Measurements from ENCODE around the gene GTF2H2C. TPM values are rescaled to one million over a fixed set of nuclear protein-coding genes. Genes with fewer than 3 reads are reported as not detected.
"Not testable (repeated sequence)": the region's sequence is repeated elsewhere in the genome, so short reads cannot be mapped to it uniquely, and the experiment has no call there.

The GTF2H2C gene
- total RNA-seq, 1 experiment from 2014 or later: 46.3 TPM

DNA sequence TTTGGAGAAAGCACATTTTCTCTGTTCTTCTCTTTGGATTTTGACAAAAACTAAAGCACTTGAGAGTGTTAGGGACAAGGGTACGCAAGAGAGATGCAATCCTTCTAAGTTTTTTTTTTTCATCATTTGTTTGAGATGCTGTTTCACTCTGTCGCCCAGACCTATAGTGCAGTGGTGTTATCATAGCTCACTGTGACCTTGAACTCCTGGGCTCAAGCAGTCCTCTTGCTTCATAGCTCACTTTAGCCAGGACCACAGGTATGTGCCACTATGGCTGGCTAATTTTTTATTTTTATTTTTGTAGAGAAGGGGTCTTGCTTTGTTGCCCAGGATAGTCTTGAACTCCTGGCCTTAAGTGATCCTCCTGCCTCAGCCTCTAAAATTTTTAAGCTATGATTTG is 21.3 kb upstream of the GTF2H2C start:
- in situ Hi-C loops (cut with HindIII; ENCODE audit: low pct_unique_long_range_greater_than_20kb, low sequenced_read_pairs); POLR2A ChIA-PET; DNase-seq (ENCODE audit: low read depth, low spot score): not testable (repeated sequence)

DNA sequence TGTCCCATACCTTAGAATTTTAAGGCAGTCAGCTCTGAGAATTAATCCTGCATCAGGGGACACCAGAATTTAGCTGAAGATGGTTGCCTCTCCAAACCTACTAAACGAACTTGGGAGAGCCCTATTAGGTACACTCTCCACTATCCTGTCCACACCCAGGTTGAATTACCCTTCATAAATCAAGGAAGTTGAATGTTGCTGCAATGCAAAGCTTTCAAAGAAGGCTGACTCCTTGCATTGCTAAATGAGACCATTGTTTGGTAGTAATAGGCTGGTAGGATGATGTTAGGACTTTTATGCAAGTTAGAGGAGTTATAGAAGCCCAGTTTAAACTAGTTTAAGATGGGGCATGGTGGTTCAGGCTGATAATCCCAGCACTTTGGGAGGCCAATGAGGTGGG is 18.6 kb upstream of the GTF2H2C start:
- POLR2A ChIA-PET; BruUV-seq (replicated peaks); DNase-seq (ENCODE audit: low read depth, low spot score); intact Hi-C loops (cut with micrococcal nuclease; ENCODE audit: unreplicated experiment); H3K27me3 ChIP-seq (ENCODE audit: control insufficient read depth, insufficient read depth, low read length); CTCF ChIA-PET; H3K27ac ChIP-seq (ENCODE audit: low read length); in situ Hi-C loops (cut with HindIII; ENCODE audit: low pct_unique_long_range_greater_than_20kb, low sequenced_read_pairs); H3K36me3 ChIP-seq (ENCODE audit: control insufficient read depth, insufficient read depth, low read length); H3K9me3 ChIP-seq (ENCODE audit: control insufficient read depth, insufficient read depth, low read depth, low read length); ATAC-seq; H3K4me3 ChIP-seq (ENCODE audit: low read depth in 2 of 2, low read length in 2 of 2); H3K4me1 ChIP-seq (ENCODE audit: control insufficient read depth, insufficient read depth, low read length): not testable (repeated sequence)

More for the DNA sequence above, 21.3 kb upstream of the GTF2H2C start:
- H3K4me1 ChIP-seq (ENCODE audit: control insufficient read depth, insufficient read depth, low read length); H3K27me3 ChIP-seq (ENCODE audit: control insufficient read depth, insufficient read depth, low read length); ATAC-seq; BruUV-seq (replicated peaks); intact Hi-C loops (cut with micrococcal nuclease; ENCODE audit: unreplicated experiment); H3K36me3 ChIP-seq (ENCODE audit: control insufficient read depth, insufficient read depth, low read length); H3K4me3 ChIP-seq (ENCODE audit: low read depth in 2 of 2, low read length in 2 of 2); H3K27ac ChIP-seq (ENCODE audit: low read length); CTCF ChIA-PET; H3K9me3 ChIP-seq (ENCODE audit: control insufficient read depth, insufficient read depth, low read depth, low read length): not testable (repeated sequence)

DNA sequence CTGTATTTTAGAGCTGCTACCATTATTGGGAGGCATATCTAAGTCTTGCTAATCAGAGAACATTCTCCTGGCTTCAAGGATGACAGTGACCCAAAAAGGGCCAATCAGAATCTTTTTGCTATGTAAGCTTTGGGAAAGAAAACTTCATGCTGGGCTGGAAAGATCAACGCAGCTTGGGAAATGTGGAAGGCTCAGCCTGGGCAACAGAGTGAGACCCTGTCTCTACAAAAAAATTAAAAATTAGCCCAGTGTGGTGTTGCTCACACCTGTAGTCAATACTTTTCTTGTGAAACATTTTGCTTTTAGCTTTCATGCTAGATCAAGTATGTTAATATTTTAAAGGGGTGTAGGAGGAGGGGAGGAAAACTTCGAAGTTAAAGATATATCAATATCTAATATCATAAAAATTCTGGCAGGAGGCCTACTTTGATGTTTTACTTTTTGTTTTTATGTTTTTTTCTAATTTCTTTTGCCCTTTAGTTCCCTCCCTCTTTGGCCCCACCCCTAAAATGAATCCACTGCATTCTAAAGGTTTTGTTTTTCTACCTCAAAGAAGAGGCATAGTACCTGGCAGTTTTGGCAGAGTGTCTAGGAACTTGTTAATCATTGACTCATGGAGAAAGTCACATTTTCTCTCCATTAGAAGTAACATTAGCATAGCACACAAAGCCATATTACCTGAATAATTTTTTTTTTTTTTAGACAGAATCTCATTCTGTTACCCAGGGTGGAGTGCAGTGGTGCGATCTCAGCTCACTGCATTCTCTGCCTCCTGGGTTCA is 17.0 kb upstream of the GTF2H2C start:
- POLR2A ChIA-PET; intact Hi-C loops (cut with micrococcal nuclease; ENCODE audit: unreplicated experiment); in situ Hi-C loops (cut with HindIII; ENCODE audit: low pct_unique_long_range_greater_than_20kb, low sequenced_read_pairs); H3K4me3 ChIP-seq (ENCODE audit: low read depth in 2 of 2, low read length in 2 of 2); H3K27me3 ChIP-seq (ENCODE audit: control insufficient read depth, insufficient read depth, low read length); H3K36me3 ChIP-seq (ENCODE audit: control insufficient read depth, insufficient read depth, low read length); H3K9me3 ChIP-seq (ENCODE audit: control insufficient read depth, insufficient read depth, low read depth, low read length); ATAC-seq; CTCF ChIA-PET; DNase-seq (ENCODE audit: low read depth, low spot score); H3K27ac ChIP-seq (ENCODE audit: low read length); BruUV-seq (replicated peaks); H3K4me1 ChIP-seq (ENCODE audit: control insufficient read depth, insufficient read depth, low read length): not testable (repeated sequence)

DNA sequence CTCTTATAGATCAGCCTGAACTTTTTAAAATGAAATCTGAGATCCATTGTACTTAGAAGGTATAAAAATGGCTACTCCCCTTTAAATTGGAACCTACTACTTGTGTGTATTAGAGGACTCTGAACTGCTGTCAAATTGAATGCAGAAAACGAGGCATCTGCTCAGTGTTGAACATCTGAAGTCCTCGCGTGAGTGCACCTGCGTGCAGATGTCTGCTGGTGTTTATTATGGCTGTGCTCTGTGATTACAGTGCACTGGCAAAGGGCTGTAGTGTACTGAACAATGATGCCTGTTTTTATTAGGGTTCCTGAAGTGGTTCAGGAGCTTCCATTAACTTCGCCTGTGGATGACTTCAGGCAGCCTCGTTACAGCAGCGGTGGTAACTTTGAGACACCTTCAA is 15.4 kb upstream of the GTF2H2C start:
- ATAC-seq; H3K36me3 ChIP-seq (ENCODE audit: control insufficient read depth, insufficient read depth, low read length); intact Hi-C loops (cut with micrococcal nuclease; ENCODE audit: unreplicated experiment); H3K4me1 ChIP-seq (ENCODE audit: control insufficient read depth, insufficient read depth, low read length); DNase-seq (ENCODE audit: low read depth, low spot score); H3K27me3 ChIP-seq (ENCODE audit: control insufficient read depth, insufficient read depth, low read length); BruUV-seq (replicated peaks); CTCF ChIA-PET; POLR2A ChIA-PET; H3K4me3 ChIP-seq (ENCODE audit: low read depth in 2 of 2, low read length in 2 of 2); in situ Hi-C loops (cut with HindIII; ENCODE audit: low pct_unique_long_range_greater_than_20kb, low sequenced_read_pairs); H3K9me3 ChIP-seq (ENCODE audit: control insufficient read depth, insufficient read depth, low read depth, low read length); H3K27ac ChIP-seq (ENCODE audit: low read length): not testable (repeated sequence)

DNA sequence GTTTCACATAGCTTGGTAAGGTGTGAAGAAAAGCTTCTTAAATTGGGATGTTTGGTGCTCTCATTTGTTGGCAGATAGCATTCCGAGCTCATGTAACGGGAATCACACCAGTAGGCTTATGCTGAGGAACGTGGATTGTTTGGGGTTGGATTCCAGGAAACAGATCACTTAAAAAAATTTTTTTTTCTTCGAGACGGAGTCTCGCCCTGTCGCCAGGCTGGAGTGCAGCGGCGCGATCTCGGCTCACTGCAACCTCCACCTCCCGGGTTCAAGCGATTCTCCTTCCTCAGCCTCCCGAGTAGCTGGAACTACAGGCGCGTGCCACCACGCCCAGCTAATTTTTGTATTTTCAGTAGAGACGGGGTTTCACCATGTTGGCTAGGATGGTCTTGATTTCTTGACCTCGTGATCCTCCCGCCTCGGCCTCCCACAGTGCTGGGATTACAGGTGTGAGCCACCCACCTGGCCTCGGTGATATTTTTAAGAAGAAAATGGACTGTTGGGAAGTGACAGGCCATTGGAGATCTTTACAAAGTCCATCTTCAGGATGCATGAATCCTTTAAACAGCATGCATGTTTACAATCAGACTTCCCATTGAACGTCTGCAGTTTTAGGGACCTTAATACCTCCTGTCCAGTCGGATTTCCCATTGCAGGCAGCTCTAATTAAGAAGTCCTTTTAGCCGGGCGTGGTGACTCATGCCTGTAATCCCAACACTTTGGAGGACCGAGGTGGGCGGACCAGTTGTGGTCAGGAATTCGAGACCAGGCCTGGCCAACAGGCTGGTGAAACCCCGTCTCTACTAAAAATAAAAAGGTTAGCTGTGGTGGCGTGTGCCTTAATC is 818 bp downstream of the GTF2H2C start:
- H3K9me3 ChIP-seq (ENCODE audit: control insufficient read depth, insufficient read depth, low read depth, low read length); intact Hi-C loops (cut with micrococcal nuclease; ENCODE audit: unreplicated experiment); H3K4me1 ChIP-seq (ENCODE audit: control insufficient read depth, insufficient read depth, low read length); in situ Hi-C loops (cut with HindIII; ENCODE audit: low pct_unique_long_range_greater_than_20kb, low sequenced_read_pairs); H3K27me3 ChIP-seq (ENCODE audit: control insufficient read depth, insufficient read depth, low read length); DNase-seq (ENCODE audit: low read depth, low spot score); BruUV-seq (replicated peaks); H3K36me3 ChIP-seq (ENCODE audit: control insufficient read depth, insufficient read depth, low read length); POLR2A ChIA-PET; CTCF ChIA-PET: not testable (repeated sequence)
- ATAC-seq: peak; percentile 7; the same call in 1 of the 2 replicates
- peak overlapping the region; percentile 70 for H3K27ac ChIP-seq (ENCODE audit: low read length)
- peak overlapping the region; percentile 42 to 54 for H3K4me3 ChIP-seq (ENCODE audit: low read depth in 2 of 2, low read length in 2 of 2)

DNA sequence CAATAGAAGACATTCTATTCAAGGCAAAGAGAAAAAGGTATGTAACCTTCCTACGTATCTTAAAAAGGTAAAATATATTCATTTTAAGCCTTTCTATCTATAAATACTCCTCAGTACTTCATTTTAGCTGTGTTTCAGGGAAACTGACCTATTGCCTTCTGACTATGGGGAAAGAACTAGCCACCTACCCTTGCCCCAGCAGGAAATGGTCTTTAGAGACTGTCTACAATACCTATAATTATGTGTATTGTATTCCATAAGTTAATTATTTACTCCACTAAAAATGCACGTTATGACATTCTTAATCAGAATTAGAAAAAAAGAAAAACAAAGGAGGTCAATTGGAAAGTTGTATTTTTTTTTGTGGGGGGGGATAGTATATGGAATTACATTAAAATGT is 6.2 kb downstream of the GTF2H2C start:
- DNase-seq (ENCODE audit: low read depth, low spot score); H3K9me3 ChIP-seq (ENCODE audit: control insufficient read depth, insufficient read depth, low read depth, low read length); H3K4me3 ChIP-seq (ENCODE audit: low read depth in 2 of 2, low read length in 2 of 2); H3K36me3 ChIP-seq (ENCODE audit: control insufficient read depth, insufficient read depth, low read length); in situ Hi-C loops (cut with HindIII; ENCODE audit: low pct_unique_long_range_greater_than_20kb, low sequenced_read_pairs); CTCF ChIA-PET; intact Hi-C loops (cut with micrococcal nuclease; ENCODE audit: unreplicated experiment); H3K27me3 ChIP-seq (ENCODE audit: control insufficient read depth, insufficient read depth, low read length); H3K4me1 ChIP-seq (ENCODE audit: control insufficient read depth, insufficient read depth, low read length); POLR2A ChIA-PET; BruUV-seq (replicated peaks); ATAC-seq; H3K27ac ChIP-seq (ENCODE audit: low read length): not testable (repeated sequence)

DNA sequence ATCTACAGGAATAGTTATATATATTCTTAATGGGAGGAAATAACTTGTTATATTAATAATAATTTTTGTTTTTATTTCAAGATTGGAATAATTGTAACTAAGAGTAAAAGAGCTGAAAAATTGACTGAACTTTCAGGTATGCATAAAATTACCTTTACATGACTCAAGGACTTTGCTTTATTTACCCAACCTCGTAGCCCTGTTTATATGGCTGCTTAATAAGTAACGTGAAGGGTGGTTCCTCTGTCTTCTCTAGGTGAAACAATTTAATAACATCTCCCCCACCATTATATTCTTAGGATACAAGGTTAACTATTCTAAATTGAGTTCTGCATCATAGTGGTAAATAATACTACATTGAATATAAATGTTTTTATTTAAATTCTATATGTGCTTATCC is 8.1 kb downstream of the GTF2H2C start:
- H3K27me3 ChIP-seq (ENCODE audit: control insufficient read depth, insufficient read depth, low read length); H3K4me1 ChIP-seq (ENCODE audit: control insufficient read depth, insufficient read depth, low read length); BruUV-seq (replicated peaks); ATAC-seq; H3K9me3 ChIP-seq (ENCODE audit: control insufficient read depth, insufficient read depth, low read depth, low read length); CTCF ChIA-PET; H3K27ac ChIP-seq (ENCODE audit: low read length); H3K4me3 ChIP-seq (ENCODE audit: low read depth in 2 of 2, low read length in 2 of 2); POLR2A ChIA-PET; intact Hi-C loops (cut with micrococcal nuclease; ENCODE audit: unreplicated experiment); H3K36me3 ChIP-seq (ENCODE audit: control insufficient read depth, insufficient read depth, low read length); in situ Hi-C loops (cut with HindIII; ENCODE audit: low pct_unique_long_range_greater_than_20kb, low sequenced_read_pairs); DNase-seq (ENCODE audit: low read depth, low spot score): not testable (repeated sequence)

Data from Panc1 (cell line).